ENCODE data around the gene ZDHHC11. TPM values are rescaled to one million over a fixed set of nuclear protein-coding genes. Genes with fewer than 3 reads are reported as not detected.

ZDHHC11 gene
- total RNA-seq, 2 experiments from 2014 or later, result 10.7 to 32.0 TPM

- H3K36me3 ChIP-seq (ENCODE audit: insufficient read depth, low read length), result peaks cover 99% of the 10 kb centered on the region
- DNase-seq (ENCODE audit: low spot score), result no peak
- H3K9me2 ChIP-seq (ENCODE audit: insufficient read depth, low read length), result no peaks in the 10 kb centered on the region
- no peak overlapping the region for H2AFZ ChIP-seq (ENCODE audit: low read length)
- H3K4me3 ChIP-seq (ENCODE audit: low read depth, low read length, poor library complexity, severe bottlenecking), result no peak overlapping the region
- BruUV-seq (replicated peaks), result no TSS peak
- H3K4me2 ChIP-seq (ENCODE audit: low read length), result no peak overlapping the region
- H3K9me3 ChIP-seq (ENCODE audit: low read length), result no peaks in the 10 kb centered on the region
- intact Hi-C loops (cut with micrococcal nuclease; ENCODE audit: unreplicated experiment), result no loop called here
- H3K27ac ChIP-seq (ENCODE audit: low read depth, low read length, poor library complexity, severe bottlenecking), result no peak overlapping the region
- TF ChIP-seq CTCF (conservative IDR thresholded peaks at IDR 0.05; ENCODE audit: low read length) (no peak), EZH2phosphoT487 (IDR thresholded peaks at IDR 0.05; ENCODE audit: borderline replicate concordance, low read depth, low read length) (no peak)
- POLR2A ChIA-PET, result no interaction called here
- H4K20me1 ChIP-seq (ENCODE audit: insufficient read depth, low read length), result no peaks in the 10 kb centered on the region; the same call in 1 of the 2 replicates
- H3K4me1 ChIP-seq (ENCODE audit: insufficient read depth, low read length, poor library complexity, severe bottlenecking), result peaks cover 6% of the 10 kb centered on the region
- no peaks in the 10 kb centered on the region for H3K79me2 ChIP-seq (ENCODE audit: insufficient read depth, low read depth, low read length)
- CTCF ChIA-PET (ENCODE audit: unreplicated experiment), result no interaction called here
These were observed 17.8 kb upstream of the ZDHHC11 start for GRCh38 chr5:868428-869135.

GRCh38 chr5:867300-867870, 16.6 kb upstream of the ZDHHC11 start:
- no peak for TF ChIP-seq CTCF (conservative IDR thresholded peaks at IDR 0.05; ENCODE audit: low read length)
- no peak for TF ChIP-seq EZH2phosphoT487 (IDR thresholded peaks at IDR 0.05; ENCODE audit: borderline replicate concordance, low read depth, low read length)
- Histone ChIP-seq H3K9me2 (ENCODE audit: insufficient read depth, low read length) (no peaks in the 10 kb centered on the region), H4K20me1 (ENCODE audit: insufficient read depth, low read length) (no peaks in the 10 kb centered on the region), H2AFZ (ENCODE audit: low read length) (no peak overlapping the region), H3K79me2 (ENCODE audit: insufficient read depth, low read depth, low read length) (no peaks in the 10 kb centered on the region), H3K9me3 (ENCODE audit: low read length) (no peaks in the 10 kb centered on the region), H3K4me2 (ENCODE audit: low read length) (no peak overlapping the region), H3K4me1 (ENCODE audit: insufficient read depth, low read length, poor library complexity, severe bottlenecking) (no peaks in the 10 kb centered on the region), H3K36me3 (ENCODE audit: insufficient read depth, low read length) (peaks cover 99% of the 10 kb centered on the region), H3K27ac (ENCODE audit: low read depth, low read length, poor library complexity, severe bottlenecking) (no peak overlapping the region), H3K4me3 (ENCODE audit: low read depth, low read length, poor library complexity, severe bottlenecking) (no peak overlapping the region)
- DNase-seq (ENCODE audit: low spot score), result no peak
- intact Hi-C loops (cut with micrococcal nuclease; ENCODE audit: unreplicated experiment), result no loop called here
- ChIA-PET POLR2A (no interaction called here), CTCF (ENCODE audit: unreplicated experiment) (no interaction called here)
- no TSS peak for BruUV-seq (replicated peaks)

GRCh38 chr5:865771-866170, 15.0 kb upstream of the ZDHHC11 start:
- POLR2A ChIA-PET, result no interaction called here
- no peak for DNase-seq (ENCODE audit: low spot score)
- Histone ChIP-seq H2AFZ (ENCODE audit: low read length) (no peak overlapping the region), H3K27ac (ENCODE audit: low read depth, low read length, poor library complexity, severe bottlenecking) (no peak overlapping the region), H3K9me3 (ENCODE audit: low read length) (no peaks in the 10 kb centered on the region), H3K4me1 (ENCODE audit: insufficient read depth, low read length, poor library complexity, severe bottlenecking) (no peaks in the 10 kb centered on the region), H3K36me3 (ENCODE audit: insufficient read depth, low read length) (peaks cover 87% of the 10 kb centered on the region), H3K79me2 (ENCODE audit: insufficient read depth, low read depth, low read length) (no peaks in the 10 kb centered on the region), H3K4me3 (ENCODE audit: low read depth, low read length, poor library complexity, severe bottlenecking) (no peak overlapping the region), H3K9me2 (ENCODE audit: insufficient read depth, low read length) (no peaks in the 10 kb centered on the region), H3K4me2 (ENCODE audit: low read length) (no peak overlapping the region), H4K20me1 (ENCODE audit: insufficient read depth, low read length) (no peaks in the 10 kb centered on the region)
- intact Hi-C loops (cut with micrococcal nuclease; ENCODE audit: unreplicated experiment), result no loop called here
- CTCF ChIA-PET (ENCODE audit: unreplicated experiment), result no interaction called here
- BruUV-seq (replicated peaks), result no TSS peak
- TF ChIP-seq EZH2phosphoT487 (IDR thresholded peaks at IDR 0.05; ENCODE audit: borderline replicate concordance, low read depth, low read length) (no peak), CTCF (conservative IDR thresholded peaks at IDR 0.05; ENCODE audit: low read length) (no peak)
